AG04450 (cell line): Measurements from ENCODE around the gene TNFSF13. TPM values are rescaled to one million over a fixed set of nuclear protein-coding genes. Genes with fewer than 3 reads are reported as not detected.

Experiments
- CTCF ChIA-PET: fragments of 300-600, 350-600 bp; formaldehyde crosslinking; extraction: SDS; loops from one replicate; lab custom pipeline; 2022; ENCODE audit warnings: antibody characterized with exemption, inconsistent platforms; lab: Charles Lee
- POLR2A ChIA-PET: fragments of 350-600 bp; formaldehyde crosslinking; extraction: SDS; loops from one replicate; lab custom pipeline; 2021; ENCODE audit warnings: antibody characterized with exemption, inconsistent platforms; lab: Yijun Ruan, JAX
- DNase-seq: peaks from one replicate; pipeline ENCODE4 v3.0.0-alpha.2; 2011; ENCODE audit warnings: low read depth, low spot score
- H3K27ac ChIP-seq: one replicate; pipeline ENCODE4 v1.5.1; 2012; ENCODE audit warnings: low read depth, low read length, control low read depth
- H3K27me3 ChIP-seq: one replicate; pipeline ENCODE4 v1.6.0; 2012; ENCODE audit warnings: low read length; ENCODE audit not compliant: control insufficient read depth, insufficient read depth
- H3K4me3 ChIP-seq: 2 replicates; pipeline ENCODE4 v1.5.1; 2011; ENCODE audit warnings: mild to moderate bottlenecking, low read depth, low read length, control low read depth
- H3K9me3 ChIP-seq: 2 replicates; pipeline ENCODE4 v1.5.1; 2012; ENCODE audit warnings: low read length; ENCODE audit not compliant: control insufficient read depth, insufficient read depth
- polyA plus RNA-seq: library from polyadenylated mRNA; depleted of rRNA; stranded (reverse); fragments of >200 nt; gene quantifications from 2 replicates; pipeline ENCODE4 v1.2.3, GENCODE V29; 2011
- TF ChIP-seq, protein P1 (sequence below): IDR thresholded peaks from 2 replicates; pipeline ENCODE4 v1.5.1; 2011; ENCODE audit warnings: low read depth, low read length, control low read depth, inconsistent platforms

The TNFSF13 gene
- polyA plus RNA-seq, 1 experiment: 0.83 TPM

DNA sequence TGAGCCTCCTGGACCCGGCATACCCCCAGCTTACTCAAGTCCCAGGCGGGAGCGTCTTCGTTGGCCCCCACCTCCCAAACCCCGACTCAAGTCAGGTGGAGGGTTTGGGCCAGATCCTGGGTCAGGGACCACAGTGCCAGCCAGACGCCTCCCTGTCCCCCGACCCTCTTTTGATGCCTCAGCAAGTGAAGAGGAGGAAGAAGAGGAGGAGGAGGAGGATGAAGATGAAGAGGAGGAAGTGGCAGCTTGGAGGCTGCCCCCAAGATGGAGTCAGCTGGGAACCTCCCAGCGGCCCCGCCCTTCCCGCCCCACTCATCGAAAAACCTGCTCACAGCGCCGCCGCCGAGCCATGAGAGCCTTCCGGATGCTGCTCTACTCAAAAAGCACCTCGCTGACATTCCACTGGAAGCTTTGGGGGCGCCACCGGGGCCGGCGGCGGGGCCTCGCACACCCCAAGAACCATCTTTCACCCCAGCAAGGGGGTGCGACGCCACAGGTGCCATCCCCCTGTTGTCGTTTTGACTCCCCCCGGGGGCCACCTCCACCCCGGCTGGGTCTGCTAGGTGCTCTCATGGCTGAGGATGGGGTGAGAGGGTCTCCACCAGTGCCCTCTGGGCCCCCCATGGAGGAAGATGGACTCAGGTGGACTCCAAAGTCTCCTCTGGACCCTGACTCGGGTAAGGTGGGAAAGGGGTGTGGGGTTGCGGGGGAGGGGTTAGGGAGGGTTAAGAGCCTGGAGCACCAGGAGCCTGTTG, 4.7 kb downstream of the TNFSF13 start:
- POLR2A ChIA-PET: no interaction called here
- DNase-seq: no peak
- Histone ChIP-seq H3K27ac (no peak overlapping the region), H3K27me3 (no peaks in the 10 kb centered on the region), H3K9me3 (no peaks in the 10 kb centered on the region; the same call in 1 of the 2 replicates), H3K4me3 (0 out of 2 replicates have a peak overlapping the region, but pooled peaks have one; percentile 82)
- CTCF ChIA-PET: no interaction called here
- TF ChIP-seq, protein P1, sequence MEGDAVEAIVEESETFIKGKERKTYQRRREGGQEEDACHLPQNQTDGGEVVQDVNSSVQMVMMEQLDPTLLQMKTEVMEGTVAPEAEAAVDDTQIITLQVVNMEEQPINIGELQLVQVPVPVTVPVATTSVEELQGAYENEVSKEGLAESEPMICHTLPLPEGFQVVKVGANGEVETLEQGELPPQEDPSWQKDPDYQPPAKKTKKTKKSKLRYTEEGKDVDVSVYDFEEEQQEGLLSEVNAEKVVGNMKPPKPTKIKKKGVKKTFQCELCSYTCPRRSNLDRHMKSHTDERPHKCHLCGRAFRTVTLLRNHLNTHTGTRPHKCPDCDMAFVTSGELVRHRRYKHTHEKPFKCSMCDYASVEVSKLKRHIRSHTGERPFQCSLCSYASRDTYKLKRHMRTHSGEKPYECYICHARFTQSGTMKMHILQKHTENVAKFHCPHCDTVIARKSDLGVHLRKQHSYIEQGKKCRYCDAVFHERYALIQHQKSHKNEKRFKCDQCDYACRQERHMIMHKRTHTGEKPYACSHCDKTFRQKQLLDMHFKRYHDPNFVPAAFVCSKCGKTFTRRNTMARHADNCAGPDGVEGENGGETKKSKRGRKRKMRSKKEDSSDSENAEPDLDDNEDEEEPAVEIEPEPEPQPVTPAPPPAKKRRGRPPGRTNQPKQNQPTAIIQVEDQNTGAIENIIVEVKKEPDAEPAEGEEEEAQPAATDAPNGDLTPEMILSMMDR: no peak

DNA sequence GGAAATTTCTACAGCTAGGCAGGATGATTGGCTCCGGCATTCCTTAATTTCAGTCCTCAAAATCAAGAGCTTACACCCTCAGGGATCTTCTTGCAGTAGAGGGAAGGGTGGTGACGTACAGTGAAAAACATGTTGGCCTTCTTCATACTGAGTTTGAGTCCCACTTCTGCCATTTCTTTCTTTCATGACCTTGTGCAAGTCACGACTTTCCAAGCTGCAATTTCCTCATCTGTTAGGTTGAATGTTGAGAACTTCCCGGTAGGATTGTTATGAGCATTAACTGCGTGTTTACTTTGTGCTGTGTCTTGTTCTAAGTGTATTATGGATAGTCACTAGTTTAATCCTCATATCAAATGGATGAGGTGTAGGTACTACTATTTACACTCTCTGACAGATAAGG, 11.0 kb downstream of the TNFSF13 start:
- TF ChIP-seq, protein P1: no peak
- POLR2A ChIA-PET: interaction anchor here (1.3 kb wide), 1 partner anchor 10 kb away, joined by 3 read pairs; the partner anchor contains the start of gene CD68
- H3K27ac ChIP-seq: no peak overlapping the region
- H3K9me3 ChIP-seq: peaks cover 7% of the 10 kb centered on the region; the same call in 1 of the 2 replicates
- no peak overlapping the region for H3K4me3 ChIP-seq
- H3K27me3 ChIP-seq: no peaks in the 10 kb centered on the region
- CTCF ChIA-PET: interaction anchor here (1.6 to 3.4 kb wide), 2 partner anchors 8 to 55 kb away, joined by 4 to 24 read pairs; partner anchors contain the start of gene SENP3
- no peak for DNase-seq

GRCh38 chr17:7570351-7570750, 11.8 kb downstream of the TNFSF13 start:
- TF ChIP-seq, protein P1: no peak
- no peaks in the 10 kb centered on the region for H3K27me3 ChIP-seq
- ChIA-PET CTCF (interaction anchor here (1.6 to 3.4 kb wide), 2 partner anchors 9 to 56 kb away, joined by 4 to 24 read pairs; partner anchors contain the start of gene SENP3), POLR2A (interaction anchor here (1.3 kb wide), 1 partner anchor 9 kb away, joined by 3 read pairs; the partner anchor contains the start of gene CD68)
- no peak for DNase-seq
- no peak overlapping the region for H3K4me3 ChIP-seq
- H3K9me3 ChIP-seq: peaks cover 7% of the 10 kb centered on the region; the same call in 1 of the 2 replicates
- no peak overlapping the region for H3K27ac ChIP-seq

DNA sequence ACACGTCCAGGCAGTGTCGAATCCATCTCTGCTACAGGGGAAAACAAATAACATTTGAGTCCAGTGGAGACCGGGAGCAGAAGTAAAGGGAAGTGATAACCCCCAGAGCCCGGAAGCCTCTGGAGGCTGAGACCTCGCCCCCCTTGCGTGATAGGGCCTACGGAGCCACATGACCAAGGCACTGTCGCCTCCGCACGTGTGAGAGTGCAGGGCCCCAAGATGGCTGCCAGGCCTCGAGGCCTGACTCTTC, 13.7 kb downstream of the TNFSF13 start:
- H3K27me3 ChIP-seq: no peaks in the 10 kb centered on the region
- H3K9me3 ChIP-seq: peaks cover 7% of the 10 kb centered on the region; the same call in 1 of the 2 replicates
- POLR2A ChIA-PET: interaction anchor here (0.5 to 4.8 kb wide), 3 partner anchors 12 to 99 kb away, joined by 6 to 44 read pairs (median 7); partner anchors contain the start of gene MPDU1
- TF ChIP-seq, protein P1: no peak
- peak overlapping the region; percentile 85 for H3K27ac ChIP-seq
- H3K4me3 ChIP-seq: peak overlapping the region; percentile 72
- CTCF ChIA-PET: interaction anchor here (1.2 to 3.4 kb wide), 2 partner anchors 11 to 17 kb away, joined by 4 to 24 read pairs; partner anchors contain the start of gene SENP3
- no peak for DNase-seq
